HG03159 (cell line): ENCODE measurements around the gene YTHDF2.
"Not testable (repeated sequence)": the region's sequence is repeated elsewhere in the genome, so short reads cannot be mapped to it uniquely, and the experiment has no call there.

Source experiments
- ATAC-seq: cut with Tn5 transposase; IDR thresholded peaks from one replicate; pipeline ENCODE4 v1.9.1; 2021; ENCODE audit warnings: mild to moderate bottlenecking, moderate library complexity; ENCODE audit not compliant: unreplicated experiment

YTHDF2 gene

GRCh38 chr1:28736450-28737306 lies at the start of gene YTHDF2:
Gene YTHDF2, plus strand, starts transcription at chr1:28736940. Its CDS starts 181 bp downstream, at chr1:28737121.
- ATAC-seq: peak; percentile 86

- ATAC-seq: not testable (repeated sequence)
These were observed 45.1 kb upstream of the YTHDF2 start for GRCh38 chr1:28691627-28692026.

GRCh38 chr1:28703629-28704028 lies 33.1 kb upstream of the YTHDF2 start:
- ATAC-seq: no peak

GRCh38 chr1:28716336-28716735 lies 20.4 kb upstream of the YTHDF2 start:
- no peak for ATAC-seq

GRCh38 chr1:28718166-28718565 lies 18.6 kb upstream of the YTHDF2 start:
- no peak for ATAC-seq

GRCh38 chr1:28718586-28719331 lies 18.0 kb upstream of the YTHDF2 start:
- ATAC-seq: no peak

GRCh38 chr1:28719332-28719619 lies 17.5 kb upstream of the YTHDF2 start:
- no peak for ATAC-seq

- no peak for ATAC-seq
These were observed 16.4 kb upstream of the YTHDF2 start for GRCh38 chr1:28720376-28720775.

- ATAC-seq: not testable (repeated sequence)
These were observed 14.8 kb upstream of the YTHDF2 start for GRCh38 chr1:28721927-28722326.

- not testable (repeated sequence) for ATAC-seq
These were observed 11.4 kb upstream of the YTHDF2 start for GRCh38 chr1:28725365-28725764.

GRCh38 chr1:28735961-28736449 lies 735 bp upstream of the YTHDF2 start:
- no peak for ATAC-seq

- ATAC-seq: peak; percentile 11
These were observed 780 bp downstream of the YTHDF2 start for GRCh38 chr1:28737307-28738132.

GRCh38 chr1:28740118-28740517 lies 3.4 kb downstream of the YTHDF2 start:
- no peak for ATAC-seq

GRCh38 chr1:28744184-28744583 lies 7.4 kb downstream of the YTHDF2 start:
- ATAC-seq: no peak

GRCh38 chr1:28745653-28746173 lies 9.0 kb downstream of the YTHDF2 start:
- ATAC-seq: no peak

- no peak for ATAC-seq
These were observed 13.6 kb downstream of the YTHDF2 start for GRCh38 chr1:28750330-28750729.

- ATAC-seq: not testable (repeated sequence)
These were observed 14.1 kb downstream of the YTHDF2 start for GRCh38 chr1:28750771-28751294.

GRCh38 chr1:28751315-28752060 lies 14.7 kb downstream of the YTHDF2 start:
- ATAC-seq: no peak

- no peak for ATAC-seq
These were observed 19.0 kb downstream of the YTHDF2 start for GRCh38 chr1:28755701-28756100.

- no peak for ATAC-seq
These were observed 20.1 kb downstream of the YTHDF2 start for GRCh38 chr1:28756846-28757245.
